Activated naive CD4-positive, alpha-beta T cell treated with anti-CD3 and anti-CD28 coated beads, Interleukin-2, amount 50 U/mL, for 24 hours (primary cell): ENCODE results near the gene PHEX.

Source experiments
- H3K27ac Mint-ChIP-seq: one replicate; pipeline ENCODE4 v1.8.0; 2021; ENCODE audit warnings: mild to moderate bottlenecking, mixed read lengths
- H3K27me3 Mint-ChIP-seq: one replicate; pipeline ENCODE4 v1.8.0; 2021; ENCODE audit warnings: mixed read lengths
- H3K36me3 Mint-ChIP-seq: one replicate; pipeline ENCODE4 v1.8.0; 2021; ENCODE audit warnings: mixed read lengths
- H3K4me1 Mint-ChIP-seq: one replicate; pipeline ENCODE4 v1.8.0; 2021; ENCODE audit warnings: mixed read lengths
- H3K4me3 Mint-ChIP-seq: one replicate; pipeline ENCODE4 v1.8.0; 2021; ENCODE audit warnings: mild to moderate bottlenecking, mixed read lengths
- H3K9me3 Mint-ChIP-seq: one replicate; pipeline ENCODE4 v1.8.0; 2021; ENCODE audit warnings: mixed read lengths

The PHEX gene

GRCh38 chrX:22141047-22141730 lies 109.1 kb downstream of the PHEX start:
- H3K36me3 Mint-ChIP-seq, result no peaks in the 10 kb centered on the region
- H3K4me1 Mint-ChIP-seq, result peaks cover 6% of the 10 kb centered on the region
- no peak overlapping the region for H3K27ac Mint-ChIP-seq
- no peak overlapping the region for H3K4me3 Mint-ChIP-seq
- no peaks in the 10 kb centered on the region for H3K27me3 Mint-ChIP-seq
- H3K9me3 Mint-ChIP-seq, result no peaks in the 10 kb centered on the region

- Mint-ChIP-seq H3K27me3 (no peaks in the 10 kb centered on the region), H3K4me3 (no peak overlapping the region), H3K27ac (no peak overlapping the region), H3K36me3 (no peaks in the 10 kb centered on the region), H3K9me3 (no peaks in the 10 kb centered on the region), H3K4me1 (no peaks in the 10 kb centered on the region)
Measured at GRCh38 chrX:22147214-22147613, 115.1 kb downstream of the PHEX start.

DNA sequence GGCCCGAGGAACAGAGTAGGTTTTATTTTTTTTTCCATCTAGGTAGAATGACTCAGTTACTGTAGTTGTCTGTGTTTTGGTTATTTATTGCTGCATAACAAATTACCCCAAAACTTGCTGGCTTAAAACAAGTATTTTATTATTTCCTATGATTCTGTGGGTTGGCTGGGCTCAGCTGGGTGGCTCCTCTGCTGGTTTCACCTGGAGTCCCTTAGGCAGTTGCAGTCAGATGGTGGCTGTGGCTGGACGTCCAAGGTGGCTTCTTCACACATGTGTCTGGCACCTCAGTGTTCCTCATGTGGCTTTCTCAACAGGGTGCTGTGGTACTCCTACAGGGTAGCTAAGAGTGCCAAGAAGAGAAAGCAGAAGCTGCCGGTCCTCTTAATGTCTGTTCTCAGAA lies 115.8 kb downstream of the PHEX start:
- Mint-ChIP-seq H3K36me3 (no peaks in the 10 kb centered on the region), H3K27me3 (no peaks in the 10 kb centered on the region), H3K9me3 (no peaks in the 10 kb centered on the region), H3K4me3 (no peak overlapping the region), H3K27ac (no peak overlapping the region), H3K4me1 (no peaks in the 10 kb centered on the region)

DNA sequence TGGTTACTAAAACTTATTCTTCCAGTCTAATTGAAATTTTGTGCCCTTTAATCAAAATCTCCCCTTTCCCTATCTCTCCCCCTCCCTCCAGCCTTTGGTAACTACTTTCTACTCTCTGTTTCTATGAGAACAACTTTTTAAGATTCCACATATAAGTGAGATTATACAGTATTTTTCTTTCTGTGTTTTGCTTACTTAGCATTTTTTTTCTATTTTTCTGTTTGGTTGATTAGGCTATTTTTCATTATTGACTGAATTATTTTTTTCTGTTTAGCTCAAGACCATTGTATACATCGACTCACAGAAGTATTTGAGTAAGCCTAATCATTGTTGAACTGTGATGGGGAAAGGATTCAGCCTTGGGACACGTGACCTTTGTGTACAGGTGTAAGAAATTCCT lies 116.4 kb downstream of the PHEX start:
- no peak overlapping the region for H3K27ac Mint-ChIP-seq
- H3K9me3 Mint-ChIP-seq, result no peaks in the 10 kb centered on the region
- no peak overlapping the region for H3K4me3 Mint-ChIP-seq

DNA sequence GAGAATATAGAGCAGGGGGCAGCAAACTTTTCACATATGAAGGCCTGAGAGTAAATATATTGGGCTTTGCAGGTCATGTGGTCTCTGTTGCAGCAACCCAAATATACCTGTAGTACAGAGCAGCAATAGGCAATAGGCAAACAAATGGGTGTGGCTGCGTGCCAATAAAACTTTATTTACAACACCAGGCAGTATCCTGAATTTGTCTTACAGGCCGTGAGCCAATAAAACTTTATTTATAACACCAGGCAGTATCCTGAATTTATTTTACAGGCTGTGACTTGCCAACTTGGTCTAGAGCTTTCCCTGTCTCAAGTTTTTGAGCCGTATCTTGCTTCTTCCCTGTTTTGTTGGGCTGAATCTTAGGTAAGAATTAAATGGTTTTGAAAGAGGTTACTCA lies 118.2 kb downstream of the PHEX start:
- H3K4me3 Mint-ChIP-seq, result no peak overlapping the region
- H3K27ac Mint-ChIP-seq, result no peak overlapping the region
- no peaks in the 10 kb centered on the region for H3K9me3 Mint-ChIP-seq
- no peaks in the 10 kb centered on the region for H3K36me3 Mint-ChIP-seq
- no peaks in the 10 kb centered on the region for H3K4me1 Mint-ChIP-seq
- no peaks in the 10 kb centered on the region for H3K27me3 Mint-ChIP-seq

More for the DNA sequence above, 116.4 kb downstream of the PHEX start:
- no peaks in the 10 kb centered on the region for H3K36me3 Mint-ChIP-seq
- H3K4me1 Mint-ChIP-seq, result no peaks in the 10 kb centered on the region
- H3K27me3 Mint-ChIP-seq, result no peaks in the 10 kb centered on the region

DNA sequence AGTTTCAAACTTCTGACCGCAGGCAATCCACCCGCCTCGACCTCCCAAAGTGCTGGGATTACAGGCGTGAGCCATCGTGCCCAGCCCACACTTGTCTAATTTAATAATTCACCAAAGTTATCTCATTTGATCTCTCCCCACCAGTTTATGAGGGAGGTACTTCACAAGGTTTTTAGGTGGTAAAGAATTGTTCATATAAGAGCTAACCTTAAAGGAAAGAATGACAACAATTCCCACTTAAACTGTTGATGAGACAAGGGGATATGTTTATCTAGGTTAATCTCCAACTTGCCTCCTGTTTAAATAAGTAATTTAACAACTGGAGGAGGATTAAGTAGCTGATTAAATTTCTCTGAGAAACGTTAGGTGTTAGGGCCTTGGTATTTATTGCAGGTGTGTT lies 123.0 kb downstream of the PHEX start:
- H3K4me1 Mint-ChIP-seq, result no peaks in the 10 kb centered on the region
- no peak overlapping the region for H3K27ac Mint-ChIP-seq
- H3K9me3 Mint-ChIP-seq, result no peaks in the 10 kb centered on the region
- H3K36me3 Mint-ChIP-seq, result no peaks in the 10 kb centered on the region
- no peaks in the 10 kb centered on the region for H3K27me3 Mint-ChIP-seq
- H3K4me3 Mint-ChIP-seq, result no peak overlapping the region

GRCh38 chrX:22159071-22159470 lies 126.9 kb downstream of the PHEX start:
- Mint-ChIP-seq H3K27me3 (no peaks in the 10 kb centered on the region), H3K27ac (no peak overlapping the region), H3K4me3 (no peak overlapping the region), H3K9me3 (no peaks in the 10 kb centered on the region), H3K36me3 (no peaks in the 10 kb centered on the region), H3K4me1 (no peaks in the 10 kb centered on the region)

DNA sequence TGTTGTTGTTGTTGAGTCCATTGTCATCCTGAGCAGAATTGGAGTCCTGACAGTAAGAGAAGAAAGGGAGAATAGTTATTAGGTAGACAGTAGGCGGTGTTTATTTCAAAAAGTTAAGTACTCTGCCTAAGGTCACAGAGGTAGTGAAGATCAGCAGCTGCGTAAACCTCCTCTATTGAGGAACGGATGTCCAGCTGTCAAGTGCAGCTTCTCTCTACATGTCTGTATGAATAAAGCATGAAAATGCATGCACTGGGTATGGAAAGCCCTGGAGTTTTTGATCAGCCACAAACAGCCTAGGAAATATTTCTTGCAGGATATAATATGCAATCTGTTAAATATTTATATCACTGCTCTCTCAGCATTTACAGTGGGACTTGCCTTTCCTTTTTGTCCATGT lies 131.2 kb downstream of the PHEX start:
- Mint-ChIP-seq H3K27ac (no peak overlapping the region), H3K36me3 (no peaks in the 10 kb centered on the region), H3K27me3 (no peaks in the 10 kb centered on the region), H3K4me1 (no peaks in the 10 kb centered on the region), H3K9me3 (no peaks in the 10 kb centered on the region), H3K4me3 (no peak overlapping the region)

DNA sequence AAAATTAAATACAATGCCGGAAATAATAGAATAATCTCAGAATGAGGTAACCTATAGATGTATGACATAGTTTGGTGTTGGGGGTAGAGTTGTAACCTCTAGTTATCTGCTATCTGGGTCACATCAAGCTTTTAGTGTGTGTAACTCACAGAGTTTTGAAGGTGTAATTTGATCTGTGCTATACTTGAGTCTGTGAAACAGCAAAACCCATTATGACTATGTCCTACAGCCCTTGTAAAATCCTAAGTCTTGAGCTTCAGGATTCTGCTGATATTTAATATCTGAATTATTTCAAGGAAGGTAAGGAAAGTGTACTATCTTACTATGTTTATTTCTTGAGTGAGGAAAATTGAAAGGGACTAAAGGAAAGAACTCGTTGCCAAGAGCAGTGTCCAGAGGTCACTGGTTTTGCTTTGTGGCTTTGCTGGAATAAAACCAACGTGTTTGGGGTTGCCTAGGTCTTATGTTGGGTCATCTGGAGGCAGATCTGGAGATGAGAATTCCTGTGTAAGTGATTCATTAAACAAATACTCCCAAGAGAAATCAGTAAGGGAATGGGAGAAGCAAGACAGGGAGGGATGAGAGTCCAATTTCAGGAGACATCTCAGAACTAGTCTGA lies 132.8 kb downstream of the PHEX start:
- Mint-ChIP-seq H3K27me3 (no peaks in the 10 kb centered on the region), H3K27ac (no peak overlapping the region), H3K4me1 (no peaks in the 10 kb centered on the region), H3K9me3 (no peaks in the 10 kb centered on the region), H3K36me3 (no peaks in the 10 kb centered on the region), H3K4me3 (no peak overlapping the region)

DNA sequence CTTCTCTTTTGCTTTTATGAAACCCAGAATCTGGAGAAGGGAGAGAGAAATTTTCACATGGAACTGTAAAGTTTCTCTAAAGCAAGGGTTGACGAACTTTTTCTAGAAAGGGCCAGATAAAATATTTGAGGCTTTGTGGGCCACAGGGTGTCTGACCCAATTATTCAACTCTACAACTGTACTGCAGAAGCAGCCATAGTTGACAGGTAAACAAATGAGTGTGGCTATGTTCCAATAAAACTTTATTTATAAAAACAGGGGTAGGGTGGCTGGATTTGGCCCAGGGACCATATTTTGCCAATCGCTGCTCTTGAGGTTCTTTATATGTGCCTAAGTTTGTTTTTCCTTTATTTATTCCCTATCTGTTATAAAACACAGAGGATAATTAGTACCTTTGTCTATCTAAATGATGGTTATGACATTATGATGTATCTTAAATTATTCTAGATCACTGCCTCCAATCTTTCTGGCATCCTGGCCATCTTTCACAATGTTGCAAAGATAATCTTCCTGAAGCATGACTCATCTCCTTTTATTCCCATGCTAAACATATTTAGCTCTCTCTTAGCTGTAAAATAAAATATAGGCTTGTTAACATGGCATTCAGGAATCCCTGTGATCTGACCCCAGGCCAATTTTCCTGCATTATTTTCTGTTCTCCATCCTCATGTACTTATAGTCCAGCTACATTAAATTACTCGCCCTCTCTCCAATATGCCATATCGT lies 133.8 kb downstream of the PHEX start:
- no peaks in the 10 kb centered on the region for H3K27me3 Mint-ChIP-seq
- H3K27ac Mint-ChIP-seq, result no peak overlapping the region
- H3K4me1 Mint-ChIP-seq, result no peaks in the 10 kb centered on the region
- H3K36me3 Mint-ChIP-seq, result no peaks in the 10 kb centered on the region
- no peak overlapping the region for H3K4me3 Mint-ChIP-seq
- H3K9me3 Mint-ChIP-seq, result no peaks in the 10 kb centered on the region

- Mint-ChIP-seq H3K9me3 (no peaks in the 10 kb centered on the region), H3K4me1 (no peaks in the 10 kb centered on the region), H3K27ac (no peak overlapping the region), H3K27me3 (peaks cover 2% of the 10 kb centered on the region), H3K36me3 (no peaks in the 10 kb centered on the region), H3K4me3 (no peak overlapping the region)
Measured at GRCh38 chrX:22171287-22172060, 139.3 kb downstream of the PHEX start.

DNA sequence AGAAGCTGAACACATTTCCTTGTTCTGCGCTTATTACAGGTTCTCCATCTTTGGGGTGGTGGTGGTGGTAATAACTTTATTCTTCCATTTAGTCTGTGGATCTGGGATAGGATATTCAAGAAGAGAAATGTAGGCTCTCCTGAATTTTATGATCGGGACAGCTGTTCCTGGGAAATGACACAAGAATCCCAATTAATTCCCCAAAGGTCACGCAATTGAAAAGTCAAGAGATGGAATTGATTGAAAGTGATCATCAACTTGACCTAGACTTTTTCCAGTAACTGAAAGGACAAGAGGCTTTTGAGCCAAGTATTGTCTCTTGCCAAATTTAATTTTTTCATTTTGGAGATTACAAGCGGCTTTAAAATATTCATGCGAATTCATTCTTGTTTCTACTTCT lies 141.8 kb downstream of the PHEX start:
- H3K27ac Mint-ChIP-seq, result no peak overlapping the region
- peaks cover 2% of the 10 kb centered on the region for H3K27me3 Mint-ChIP-seq
- H3K4me3 Mint-ChIP-seq, result no peak overlapping the region
- H3K4me1 Mint-ChIP-seq, result no peaks in the 10 kb centered on the region
- H3K9me3 Mint-ChIP-seq, result no peaks in the 10 kb centered on the region
- H3K36me3 Mint-ChIP-seq, result no peaks in the 10 kb centered on the region

DNA sequence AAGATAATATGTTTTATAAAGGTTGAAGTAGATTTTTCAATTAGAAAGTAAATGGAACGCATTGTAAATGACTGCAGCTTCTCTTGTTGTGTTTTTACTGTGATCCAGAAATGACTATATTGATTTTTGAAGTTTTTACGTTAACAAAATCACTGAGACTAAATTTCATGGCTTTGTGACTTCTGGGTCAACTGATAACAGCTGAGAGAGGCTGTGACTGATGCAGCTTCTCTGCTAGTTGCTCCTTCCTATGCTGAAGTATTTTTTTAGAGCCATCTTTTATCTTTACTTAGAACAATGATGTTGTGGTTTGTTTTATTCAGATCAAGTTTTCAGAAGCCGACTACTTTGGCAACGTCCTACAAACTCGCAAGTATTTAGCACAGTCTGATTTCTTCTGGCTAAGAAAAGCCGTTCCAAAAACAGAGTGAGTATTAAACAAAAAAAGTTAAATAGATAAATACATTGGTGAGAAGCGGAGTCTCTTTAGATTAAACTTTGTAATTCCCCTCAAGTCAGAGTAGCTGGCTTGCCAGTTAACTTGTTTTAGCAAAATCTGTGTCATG lies 145.9 kb downstream of the PHEX start:
- Mint-ChIP-seq H3K27me3 (no peaks in the 10 kb centered on the region), H3K9me3 (no peaks in the 10 kb centered on the region), H3K36me3 (no peaks in the 10 kb centered on the region), H3K27ac (no peak overlapping the region), H3K4me3 (no peak overlapping the region), H3K4me1 (no peaks in the 10 kb centered on the region)

DNA sequence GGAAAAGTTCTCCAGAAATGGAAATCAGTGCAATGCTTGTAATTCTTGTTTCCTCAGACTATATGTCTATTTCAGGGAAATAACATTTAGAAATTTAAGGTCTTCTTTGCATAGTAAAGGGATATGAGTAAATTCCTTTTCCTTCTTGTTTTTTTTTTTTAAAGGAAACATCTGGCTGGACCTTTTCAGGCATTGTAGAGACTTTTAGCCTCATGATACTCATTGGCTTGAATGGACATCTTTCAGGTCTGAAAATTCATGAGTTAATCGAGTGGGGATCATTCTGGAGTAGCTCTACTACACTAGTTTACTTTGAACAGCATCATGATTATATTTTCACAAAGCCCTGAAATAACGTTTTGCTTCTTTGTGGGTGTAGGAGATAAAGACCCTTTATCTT lies 152.0 kb downstream of the PHEX start:
- Mint-ChIP-seq H3K9me3 (no peaks in the 10 kb centered on the region), H3K36me3 (no peaks in the 10 kb centered on the region), H3K27me3 (no peaks in the 10 kb centered on the region), H3K27ac (no peak overlapping the region), H3K4me1 (no peaks in the 10 kb centered on the region), H3K4me3 (no peak overlapping the region)

GRCh38 chrX:22186165-22186564 lies 154.0 kb downstream of the PHEX start:
- no peak overlapping the region for H3K27ac Mint-ChIP-seq
- no peaks in the 10 kb centered on the region for H3K9me3 Mint-ChIP-seq
- no peaks in the 10 kb centered on the region for H3K27me3 Mint-ChIP-seq
- no peaks in the 10 kb centered on the region for H3K36me3 Mint-ChIP-seq
- no peaks in the 10 kb centered on the region for H3K4me1 Mint-ChIP-seq
- H3K4me3 Mint-ChIP-seq, result no peak overlapping the region
